Measurements from ENCODE around the gene MARS2.

DNA sequence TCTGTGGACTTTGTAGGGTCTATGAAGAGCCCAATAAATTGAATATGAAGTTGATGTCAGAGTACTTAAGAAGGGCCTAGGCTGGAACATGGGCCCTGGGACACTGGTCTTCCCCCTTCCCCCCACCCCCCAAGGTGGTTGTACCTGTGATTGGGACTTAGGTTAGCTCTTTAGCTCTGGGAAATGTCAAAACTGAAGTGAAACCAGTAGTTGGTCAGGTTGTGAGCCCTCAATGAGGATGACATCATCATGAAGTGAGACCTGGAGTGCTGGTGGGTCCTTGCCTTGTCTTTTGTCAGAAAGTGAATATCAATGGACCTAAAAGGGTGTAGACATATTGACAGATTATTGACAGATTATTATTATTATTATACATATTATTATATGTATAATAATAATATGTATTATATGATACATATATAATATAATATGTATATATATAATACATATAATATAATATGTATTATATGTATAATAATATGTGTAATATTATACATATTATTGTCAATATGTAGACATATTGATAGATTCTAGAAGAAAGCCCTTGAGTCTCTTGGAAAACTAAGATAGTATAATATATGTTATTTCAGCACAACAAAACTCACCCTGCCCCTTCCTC lies 5.4 kb downstream of the MARS2 start:
- TF ChIP-seq, protein P1, sequence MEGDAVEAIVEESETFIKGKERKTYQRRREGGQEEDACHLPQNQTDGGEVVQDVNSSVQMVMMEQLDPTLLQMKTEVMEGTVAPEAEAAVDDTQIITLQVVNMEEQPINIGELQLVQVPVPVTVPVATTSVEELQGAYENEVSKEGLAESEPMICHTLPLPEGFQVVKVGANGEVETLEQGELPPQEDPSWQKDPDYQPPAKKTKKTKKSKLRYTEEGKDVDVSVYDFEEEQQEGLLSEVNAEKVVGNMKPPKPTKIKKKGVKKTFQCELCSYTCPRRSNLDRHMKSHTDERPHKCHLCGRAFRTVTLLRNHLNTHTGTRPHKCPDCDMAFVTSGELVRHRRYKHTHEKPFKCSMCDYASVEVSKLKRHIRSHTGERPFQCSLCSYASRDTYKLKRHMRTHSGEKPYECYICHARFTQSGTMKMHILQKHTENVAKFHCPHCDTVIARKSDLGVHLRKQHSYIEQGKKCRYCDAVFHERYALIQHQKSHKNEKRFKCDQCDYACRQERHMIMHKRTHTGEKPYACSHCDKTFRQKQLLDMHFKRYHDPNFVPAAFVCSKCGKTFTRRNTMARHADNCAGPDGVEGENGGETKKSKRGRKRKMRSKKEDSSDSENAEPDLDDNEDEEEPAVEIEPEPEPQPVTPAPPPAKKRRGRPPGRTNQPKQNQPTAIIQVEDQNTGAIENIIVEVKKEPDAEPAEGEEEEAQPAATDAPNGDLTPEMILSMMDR (IDR thresholded peaks at IDR 0.05), result no peak
- no peak for TF ChIP-seq POLR2A (IDR thresholded peaks at IDR 0.05; ENCODE audit: low read length)
- TF ChIP-seq ZFP36 (IDR thresholded peaks at IDR 0.05; ENCODE audit: borderline replicate concordance, partially characterized antibody), result no peak
- TF ChIP-seq PHF8 (IDR thresholded peaks at IDR 0.05; ENCODE audit: borderline replicate concordance, low read depth), result no peak
- no peak for TF ChIP-seq MAX (IDR thresholded peaks at IDR 0.05)
- TF ChIP-seq EP300 (IDR thresholded peaks at IDR 0.05), result no peak
- no peak for TF ChIP-seq RAD21 (conservative IDR thresholded peaks at IDR 0.05 in 1 of 2, IDR thresholded peaks at IDR 0.05 in 1 of 2)
- TF ChIP-seq CHD4 (IDR thresholded peaks at IDR 0.05; ENCODE audit: borderline replicate concordance), result no peak
